HepG2 (cell line): ENCODE results near the gene RBP4. TPM values are rescaled to one million over a fixed set of nuclear protein-coding genes. Genes with fewer than 3 reads are reported as not detected.
A peak's percentile ranks its signal among the peaks of the same experiment; 100 is the strongest.

ENCODE experiments used
- BHLHE40 ChIP-seq: IDR thresholded peaks from 2 replicates; pipeline ENCODE4 v1.6.1; 2011; ENCODE audit warnings: low read length, improper control_type of control experiment
- CBX2 ChIP-seq, 2 experiments: fragments of 200-600 bp in 1 of 2; sonication (generic); formaldehyde crosslinking in 1 of 2; IDR thresholded peaks; 2 replicates each; pipeline versions ENCODE4 v1.7.0 to v1.8.1; 2018 to 2022; ENCODE audit warnings: low read depth in 2 of 2, low read length in 1 of 2, mild to moderate bottlenecking in 1 of 2, missing genetic modification reagents in 1 of 2
- GABPB1 ChIP-seq: IDR thresholded peaks from 2 replicates; pipeline ENCODE4 v1.6.1; 2016; ENCODE audit warnings: mild to moderate bottlenecking, missing genetic modification reagents, moderate library complexity, missing compliant biosample characterization
- HIC2 ChIP-seq: sonication (generic); formaldehyde crosslinking; IDR thresholded peaks from 2 replicates; pipeline ENCODE4 v1.9.0; 2022; ENCODE audit warnings: low read depth, missing genetic modification reagents
- HNRNPUL1 ChIP-seq: fragments of 200-400 bp; formaldehyde crosslinking; IDR thresholded peaks from 2 replicates; pipeline ENCODE4 v1.6.1; 2017; ENCODE audit warnings: low read depth, mild to moderate bottlenecking, low read length, moderate library complexity
- MXD4 ChIP-seq: IDR thresholded peaks from 2 replicates; pipeline ENCODE4 v1.6.1; 2016; ENCODE audit warnings: mild to moderate bottlenecking, missing biosample characterization, missing genetic modification reagents
- MYC ChIP-seq: sonication (generic); formaldehyde crosslinking; IDR thresholded peaks from 2 replicates; pipeline ENCODE4 v1.9.0; 2021; ENCODE audit warnings: missing genetic modification reagents, borderline replicate concordance
- NCOA2 ChIP-seq: sonication (generic); formaldehyde crosslinking; IDR thresholded peaks from 2 replicates; pipeline ENCODE4 v1.8.0; 2022; ENCODE audit warnings: inconsistent platforms
- RBM22 ChIP-seq: fragments of 200-400 bp; formaldehyde crosslinking; optimal IDR thresholded peaks from 2 replicates; pipeline ENCODE3; 2017; ENCODE audit warnings: mild to moderate bottlenecking, low read length, moderate library complexity
- RCOR2 ChIP-seq: IDR thresholded peaks from 2 replicates; pipeline ENCODE4 v1.6.1; 2016; ENCODE audit warnings: missing biosample characterization, missing genetic modification reagents
- SALL1 ChIP-seq: sonication (generic); formaldehyde crosslinking; IDR thresholded peaks from 2 replicates; pipeline ENCODE4 v1.8.0; 2022; ENCODE audit warnings: mild to moderate bottlenecking, missing genetic modification reagents
- SIN3A ChIP-seq: IDR thresholded peaks from 2 replicates; pipeline ENCODE4 v1.6.1; 2011; ENCODE audit warnings: low read depth, mild to moderate bottlenecking, control low read depth, low read length, borderline replicate concordance
- SOX13 ChIP-seq, 3 experiments: fragments of 450-650 bp in 1 of 3; sonication (generic) in 1 of 3; formaldehyde crosslinking in 1 of 3; IDR thresholded peaks in 2 of 3; conservative IDR thresholded peaks in 1 of 3; 2 replicates each; pipeline versions ENCODE4 v1.5.0 to v1.6.1; 2016 to 2020; ENCODE audit warnings: antibody characterized with exemption in 1 of 3, mild to moderate bottlenecking in 1 of 3, missing compliant biosample characterization in 1 of 3, missing genetic modification reagents in 1 of 3, moderate library complexity in 1 of 3
- TAF1 ChIP-seq: sonication (generic); formaldehyde crosslinking; IDR thresholded peaks from 2 replicates; pipeline ENCODE4 v1.4.0; 2020; ENCODE audit warnings: missing genetic modification reagents
- TMF1 ChIP-seq: sonication (generic); formaldehyde crosslinking; IDR thresholded peaks from 2 replicates; pipeline ENCODE4 v1.8.1; 2022; ENCODE audit warnings: low read depth, missing genetic modification reagents
- TOE1 ChIP-seq: sonication (generic); formaldehyde crosslinking; IDR thresholded peaks from 2 replicates; pipeline ENCODE4 v1.4.0; 2020; ENCODE audit warnings: mild to moderate bottlenecking, missing genetic modification reagents
- ZBTB3 ChIP-seq: sonication (generic); formaldehyde crosslinking; IDR thresholded peaks from 2 replicates; pipeline ENCODE4 v1.4.0; 2020; ENCODE audit warnings: low read depth, mild to moderate bottlenecking, moderate library complexity, missing genetic modification reagents, borderline replicate concordance
- ZNF234 ChIP-seq: sonication (generic); formaldehyde crosslinking; conservative IDR thresholded peaks from 2 replicates; pipeline ENCODE4 v1.5.1; 2020; ENCODE audit warnings: mild to moderate bottlenecking, missing genetic modification reagents
- ZNF333 ChIP-seq: sonication (generic); formaldehyde crosslinking; IDR thresholded peaks from 2 replicates; pipeline ENCODE4 v1.4.0; 2020; ENCODE audit warnings: mild to moderate bottlenecking, missing genetic modification reagents, borderline replicate concordance
- ZNF512 ChIP-seq: sonication (generic); formaldehyde crosslinking; IDR thresholded peaks from 2 replicates; pipeline ENCODE4 v1.4.0; 2020; ENCODE audit warnings: mild to moderate bottlenecking, missing genetic modification reagents
- ZNF549 ChIP-seq: sonication (generic); formaldehyde crosslinking; IDR thresholded peaks from 2 replicates; pipeline ENCODE4 v1.5.0; 2020; ENCODE audit warnings: missing genetic modification reagents
- polyA plus RNA-seq, 8 experiments: library from polyadenylated mRNA; depleted of rRNA in 3 of 8; stranded (reverse) in 7 of 8; unstranded in 1 of 8; fragments of >200 nt; fragmentation: Illumina TruSeq in 4 of 8; extraction: Trizol in 4 of 8; gene quantifications; 2 replicates each; pipeline versions ENCODE4 v1.2.1 to v1.2.3, GENCODE V29; 2011 to 2016; ENCODE audit warnings: low read depth in 4 of 8, missing spikeins in 1 of 8, mixed read lengths in 1 of 8; ENCODE audit not compliant: insufficient read depth in 1 of 8
- total RNA-seq, 5 experiments: library from RNA; depleted of rRNA; stranded (reverse); fragments of >200 nt; fragmentation: Illumina TruSeq; extraction: Trizol; gene quantifications; 2 replicates each; pipeline ENCODE4 v1.2.3, GENCODE V29; 2016; ENCODE audit warnings: low read depth in 1 of 5
- TF ChIP-seq, protein P1 (sequence below): sonication (generic); formaldehyde crosslinking; IDR thresholded peaks from 2 replicates; pipeline ENCODE4 v1.5.1; 2020; ENCODE audit warnings: mild to moderate bottlenecking, missing genetic modification reagents

The RBP4 gene
- total and polyA plus RNA-seq, 2 of the 13 experiments (the other 11 are each of a cell fraction or from before 2014, with no cell fraction given) = 642 to 931 TPM

DNA sequence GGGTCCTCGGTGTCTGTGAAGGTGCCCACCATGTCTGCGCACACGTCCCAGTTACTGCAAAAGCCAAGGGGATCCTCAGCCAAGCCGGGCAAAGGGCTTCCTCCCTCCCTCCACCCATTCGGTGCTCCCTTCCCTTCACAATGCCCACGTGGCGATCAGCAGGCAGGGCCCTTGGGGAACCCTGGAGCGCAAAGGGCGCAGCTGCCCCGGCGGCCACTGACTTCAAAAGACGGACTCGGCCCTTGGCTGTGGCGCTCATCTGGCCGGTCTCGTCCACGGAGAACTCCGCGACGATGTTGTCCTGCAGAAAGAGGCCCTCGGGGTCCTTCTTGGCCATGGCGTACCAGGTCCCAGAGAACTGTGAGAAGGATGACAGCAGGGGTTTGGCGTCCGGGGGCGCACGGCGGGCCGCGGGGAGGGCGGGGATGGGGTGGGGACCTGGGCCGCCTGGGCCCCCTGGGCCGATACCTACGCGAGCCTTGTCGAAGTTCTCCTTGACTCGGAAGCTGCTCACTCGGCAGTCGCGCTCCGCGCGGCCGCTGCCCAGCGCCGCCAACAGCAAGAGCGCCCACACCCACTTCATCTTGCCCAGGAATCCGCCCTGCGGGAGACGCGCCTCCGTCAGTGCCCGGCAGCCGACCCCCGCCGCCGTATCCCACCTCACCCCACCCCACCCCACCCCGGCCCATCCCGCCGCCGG is 439 bp downstream of the RBP4 start (continued):
- TF ChIP-seq HNRNPUL1 (no peak), HIC2 (CRISPR knock-in tag) (no peak), GABPB1 (0 out of 2 replicates have a peak, but pooled peaks have one; percentile 5), ZNF333 (CRISPR knock-in tag) (no peak), SIN3A (peak; percentile 69; the same call in 1 of the 2 replicates), MXD4 (CRISPR knock-in tag) (peak; percentile 43; the same call in 1 of the 2 replicates), RCOR2 (CRISPR knock-in tag) (no peak), BHLHE40 (no peak), ZNF549 (no peak), ZBTB3 (CRISPR knock-in tag) (no peak), CBX2 (IDR thresholded peaks at IDR 0.05; ENCODE audit: low read depth, low read length) (no peak), CBX2 (CRISPR knock-in tag; IDR thresholded peaks at IDR 0.05; ENCODE audit: low read depth) (no peak), TMF1 (CRISPR knock-in tag) (no peak), SALL1 (peak; percentile 67; the same call in 1 of the 2 replicates), MYC (CRISPR knock-in tag) (peak; percentile 79), TAF1 (CRISPR knock-in tag) (no peak), NCOA2 (CRISPR knock-in tag) (no peak), SOX13 (IDR thresholded peaks at IDR 0.05) (no peak), SOX13 (CRISPR knock-in tag; conservative IDR thresholded peaks at IDR 0.05 in 1 of 2, IDR thresholded peaks at IDR 0.05 in 1 of 2) (0 out of 4 replicates have a peak, but pooled peaks of 1 of the 2 experiments have one; percentile 12), ZNF512 (0 out of 2 replicates have a peak, but pooled peaks have one; percentile 26), ZNF234 (CRISPR knock-in tag) (no peak), TOE1 (CRISPR knock-in tag) (no peak), RBM22 (no peak)
- TF ChIP-seq, protein P1, sequence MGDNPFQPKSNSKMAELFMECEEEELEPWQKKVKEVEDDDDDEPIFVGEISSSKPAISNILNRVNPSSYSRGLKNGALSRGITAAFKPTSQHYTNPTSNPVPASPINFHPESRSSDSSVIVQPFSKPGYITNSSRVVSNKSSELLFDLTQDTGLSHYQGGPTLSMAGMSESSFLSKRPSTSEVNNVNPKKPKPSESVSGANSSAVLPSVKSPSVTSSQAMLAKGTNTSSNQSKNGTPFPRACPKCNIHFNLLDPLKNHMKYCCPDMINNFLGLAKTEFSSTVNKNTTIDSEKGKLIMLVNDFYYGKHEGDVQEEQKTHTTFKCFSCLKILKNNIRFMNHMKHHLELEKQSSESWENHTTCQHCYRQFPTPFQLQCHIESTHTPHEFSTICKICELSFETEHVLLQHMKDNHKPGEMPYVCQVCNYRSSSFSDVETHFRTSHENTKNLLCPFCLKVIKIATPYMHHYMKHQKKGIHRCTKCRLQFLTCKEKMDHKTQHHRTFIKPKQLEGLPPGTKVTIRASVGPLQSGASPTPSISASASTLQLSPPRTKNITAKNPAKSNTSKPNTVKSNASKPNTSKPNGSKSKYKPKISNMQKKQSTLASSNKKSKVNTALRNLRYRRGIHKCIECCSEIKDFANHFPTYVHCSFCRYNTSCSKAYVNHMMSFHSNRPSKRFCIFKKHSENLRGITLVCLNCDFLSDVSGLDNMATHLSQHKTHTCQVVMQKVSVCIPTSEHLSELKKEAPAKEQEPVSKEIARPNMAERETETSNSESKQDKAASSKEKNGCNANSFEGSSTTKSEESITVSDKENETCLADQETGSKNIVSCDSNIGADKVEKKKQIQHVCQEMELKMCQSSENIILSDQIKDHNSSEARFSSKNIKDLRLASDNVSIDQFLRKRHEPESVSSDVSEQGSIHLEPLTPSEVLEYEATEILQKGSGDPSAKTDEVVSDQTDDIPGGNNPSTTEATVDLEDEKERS (CRISPR knock-in tag) = no peak; the same call in 1 of the 2 replicates
